Measurements from ENCODE around the gene PPP6R2. TPM values are rescaled to one million over a fixed set of nuclear protein-coding genes. Genes with fewer than 3 reads are reported as not detected.
A peak's percentile ranks its signal among the peaks of the same experiment; 100 is the strongest.

The PPP6R2 gene
- total and polyA plus RNA-seq, 2 of the 4 experiments (the other 2 are of a cell fraction): 49.2 to 51.6 TPM

DNA sequence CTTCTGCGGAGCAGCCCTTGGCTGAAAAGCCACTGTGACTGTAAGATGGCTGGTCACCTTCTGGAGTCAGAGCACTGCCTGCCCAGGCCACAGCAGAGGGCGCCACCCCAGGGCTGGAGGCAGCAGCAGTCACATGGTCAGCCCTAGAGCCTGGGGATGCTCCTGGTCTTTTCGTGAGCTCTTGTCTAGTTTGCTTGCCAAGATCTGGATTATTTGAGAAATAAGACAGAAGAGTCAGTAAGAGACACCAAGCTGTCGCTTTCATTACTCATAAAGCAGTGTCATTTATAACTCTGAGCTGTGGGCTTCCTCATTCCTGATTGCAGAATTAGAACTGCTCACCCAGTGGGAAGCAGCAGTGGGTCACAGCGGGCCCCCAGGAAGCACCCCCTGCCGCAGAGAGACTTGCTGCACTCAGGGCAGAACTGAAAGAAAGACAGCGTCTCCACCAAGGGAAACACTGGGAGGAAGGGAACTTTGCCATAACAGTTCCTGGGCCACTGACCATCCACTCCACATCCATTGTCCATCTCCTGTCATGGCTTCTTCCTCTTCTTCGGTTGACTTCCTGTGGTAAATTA is 56.7 kb downstream of the PPP6R2 start:
- Histone ChIP-seq H2BK5ac (ENCODE audit: low read depth, low read length, poor library complexity, severe bottlenecking) (no peak overlapping the region), H3K14ac (replicated peaks; ENCODE audit: low read depth, low read length) (no peak overlapping the region; the same call in 1 of the 2 replicates), H2AK9ac (replicated peaks; ENCODE audit: low read depth, low read length, poor library complexity) (no peak overlapping the region), H4K91ac (ENCODE audit: insufficient read depth, low read depth, low read length) (no peak overlapping the region), H3K4me1 (ENCODE audit: control insufficient read depth, insufficient read depth, low read length) (peaks cover 14% of the 10 kb centered on the region), H3K9me3 (ENCODE audit: control insufficient read depth, insufficient read depth, low read length) (no peaks in the 10 kb centered on the region), H3K4ac (ENCODE audit: low read depth, low read length) (no peak overlapping the region), H3K27ac (ENCODE audit: insufficient read depth, low read length) (no peak overlapping the region), H3K56ac (ENCODE audit: extremely low read depth, insufficient read depth, low read length) (no peak overlapping the region), H3K23ac (ENCODE audit: low read depth, low read length) (no peak overlapping the region), H2BK15ac (ENCODE audit: low read depth, low read length) (no peak overlapping the region), H4K20me1 (ENCODE audit: insufficient read depth, low read length) (peaks cover 36% of the 10 kb centered on the region), H3K9me1 (ENCODE audit: insufficient read depth, low read length) (peaks cover 19% of the 10 kb centered on the region), H2BK120ac (ENCODE audit: low read depth, low read length) (no peak overlapping the region), H4K8ac (ENCODE audit: low read depth in 2 of 2, low read length in 2 of 2) (no peak overlapping the region), H3K4me3 (ENCODE audit: insufficient read depth, low read depth, low read length) (no peak overlapping the region), H3K79me1 (ENCODE audit: low read depth in 1 of 2, low read length in 2 of 2) (peaks cover 17 to 70% of the 10 kb centered on the region in 2 experiments), H3K27me3 (ENCODE audit: control insufficient read depth, insufficient read depth, low read length) (no peaks in the 10 kb centered on the region), H3K9ac (ENCODE audit: low read depth, low read length) (no peak overlapping the region), H4K5ac (ENCODE audit: low read depth, low read length) (no peak overlapping the region), H2BK20ac (ENCODE audit: low read depth, low read length) (no peak overlapping the region), H2AK5ac (ENCODE audit: low read depth, low read length) (no peak overlapping the region), H3K4me2 (ENCODE audit: low read depth, low read length) (no peak overlapping the region), H2AFZ (replicated peaks; ENCODE audit: low read length, poor library complexity) (no peak overlapping the region), H3K18ac (ENCODE audit: low read depth, low read length) (no peak overlapping the region), H3K36me3 (ENCODE audit: control insufficient read depth, insufficient read depth, low read length) (peaks cover 19% of the 10 kb centered on the region)
- no CpG with 5 or more reads among the region's 8 CpGs for WGBS, 2 experiments (ENCODE audit: extremely low coverage in 2 of 2, insufficient read length in 1 of 2)
- TF ChIP-seq POLR2A (IDR thresholded peaks at IDR 0.05; ENCODE audit: low read depth, low read length): no peak
- no peak for TF ChIP-seq CHD1 (IDR thresholded peaks at IDR 0.05; ENCODE audit: low read depth, low read length)
- TF ChIP-seq, protein P1, sequence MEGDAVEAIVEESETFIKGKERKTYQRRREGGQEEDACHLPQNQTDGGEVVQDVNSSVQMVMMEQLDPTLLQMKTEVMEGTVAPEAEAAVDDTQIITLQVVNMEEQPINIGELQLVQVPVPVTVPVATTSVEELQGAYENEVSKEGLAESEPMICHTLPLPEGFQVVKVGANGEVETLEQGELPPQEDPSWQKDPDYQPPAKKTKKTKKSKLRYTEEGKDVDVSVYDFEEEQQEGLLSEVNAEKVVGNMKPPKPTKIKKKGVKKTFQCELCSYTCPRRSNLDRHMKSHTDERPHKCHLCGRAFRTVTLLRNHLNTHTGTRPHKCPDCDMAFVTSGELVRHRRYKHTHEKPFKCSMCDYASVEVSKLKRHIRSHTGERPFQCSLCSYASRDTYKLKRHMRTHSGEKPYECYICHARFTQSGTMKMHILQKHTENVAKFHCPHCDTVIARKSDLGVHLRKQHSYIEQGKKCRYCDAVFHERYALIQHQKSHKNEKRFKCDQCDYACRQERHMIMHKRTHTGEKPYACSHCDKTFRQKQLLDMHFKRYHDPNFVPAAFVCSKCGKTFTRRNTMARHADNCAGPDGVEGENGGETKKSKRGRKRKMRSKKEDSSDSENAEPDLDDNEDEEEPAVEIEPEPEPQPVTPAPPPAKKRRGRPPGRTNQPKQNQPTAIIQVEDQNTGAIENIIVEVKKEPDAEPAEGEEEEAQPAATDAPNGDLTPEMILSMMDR (conservative IDR thresholded peaks at IDR 0.05; ENCODE audit: low read depth, low read length): peak; percentile 25; the same call in 1 of the 2 replicates
- TF ChIP-seq SMC3 (IDR thresholded peaks at IDR 0.05; ENCODE audit: low read depth, low read length): no peak
- TF ChIP-seq RFX5 (IDR thresholded peaks at IDR 0.05; ENCODE audit: low read depth, low read length): no peak
- TF ChIP-seq FOS (IDR thresholded peaks at IDR 0.05; ENCODE audit: low read depth, low read length): no peak
- TF ChIP-seq NFE2L2 (IDR thresholded peaks at IDR 0.05; ENCODE audit: low read depth, low read length): no peak
- DNase-seq (no peak), ATAC-seq (ENCODE audit: low read depth) (peak; percentile 41; the same call in 1 of the 2 replicates)
- intact Hi-C loops (cut with micrococcal nuclease) (no loop called here), in situ Hi-C loops (cut with MboI; ENCODE audit: low sequenced_read_pairs) (no loop called here), dilution Hi-C loops (cut with HindIII; ENCODE audit: low sequenced_read_pairs, unreplicated experiment) (no loop called here)
- BruUV-seq (replicated peaks): no TSS peak
- POLR2A ChIA-PET (ENCODE audit: unreplicated experiment): no interaction called here
- CTCF ChIA-PET: no interaction called here
